Stimulated activated CD4-positive, alpha-beta T cell treated with anti-CD3 and anti-CD28 coated beads, Interleukin-12 subunit alpha, Interleukin-12 subunit beta, amount 100 ng/mL, for 24 hours (primary cell): ENCODE results near the gene C2CD3.
A peak's percentile ranks its signal among the peaks of the same experiment; 100 is the strongest.

Experiments used
- DNase-seq, 2 experiments: peaks; one replicate each; pipeline ENCODE4 v3.0.0-alpha.2; 2020; ENCODE audit warnings: low read depth in 2 of 2

Gene C2CD3

GRCh38 chr11:73982595-73982989 is 188.2 kb downstream of the C2CD3 start, which contains the start of gene UCP2:
Gene UCP2, minus strand, starts transcription at chr11:73982843. Its CDS starts 4,465 bp downstream, at chr11:73978378.
- peak; percentile 66 to 85 for DNase-seq

- DNase-seq = no peak
These were observed 189.6 kb downstream of the C2CD3 start for GRCh38 chr11:73981051-73981805.

GRCh38 chr11:73980001-73980961 is 190.5 kb downstream of the C2CD3 start:
- peak; percentile 40 to 49 for DNase-seq

- DNase-seq = no peak
These were observed 192.2 kb downstream of the C2CD3 start for GRCh38 chr11:73978576-73979086.

GRCh38 chr11:73977856-73978519 is 192.8 kb downstream of the C2CD3 start:
- no peak for DNase-seq

- no peak for DNase-seq
These were observed 194.2 kb downstream of the C2CD3 start for GRCh38 chr11:73976451-73977151.

- DNase-seq = no peak
These were observed 195.4 kb downstream of the C2CD3 start for GRCh38 chr11:73975479-73975757.

GRCh38 chr11:73974604-73975478 is 196.0 kb downstream of the C2CD3 start:
- DNase-seq = no peak

GRCh38 chr11:73972620-73973449 is 198.0 kb downstream of the C2CD3 start:
- no peak for DNase-seq

GRCh38 chr11:73972187-73972586 is 198.6 kb downstream of the C2CD3 start:
- no peak for DNase-seq

GRCh38 chr11:73971175-73971719 is 199.6 kb downstream of the C2CD3 start:
- DNase-seq = no peak

- no peak for DNase-seq
These were observed 200.6 kb downstream of the C2CD3 start for GRCh38 chr11:73969991-73970800.

- DNase-seq = no peak
These were observed 201.7 kb downstream of the C2CD3 start for GRCh38 chr11:73969091-73969490.

- DNase-seq = no peak
These were observed 202.3 kb downstream of the C2CD3 start for GRCh38 chr11:73968356-73968966.

GRCh38 chr11:73965764-73966121 is 205.1 kb downstream of the C2CD3 start:
- DNase-seq = no peak

- DNase-seq = no peak
These were observed 205.6 kb downstream of the C2CD3 start for GRCh38 chr11:73965076-73965763.

GRCh38 chr11:73963861-73964260 is 206.9 kb downstream of the C2CD3 start:
- no peak for DNase-seq
